GM12878 (cell line): ENCODE data around the gene CBLN2.

ENCODE experiments used
- BCL11A ChIP-seq: IDR thresholded peaks from 2 replicates; pipeline ENCODE4 v1.6.1; 2011; ENCODE audit warnings: low read depth, low read length
- BCLAF1 ChIP-seq: fragments of 450-650 bp; IDR thresholded peaks from 2 replicates; pipeline ENCODE4 v1.6.1; 2017; ENCODE audit warnings: antibody characterized with exemption, mild to moderate bottlenecking, moderate library complexity
- CTCF ChIP-seq, 3 experiments: IDR thresholded peaks in 2 of 3; conservative IDR thresholded peaks in 1 of 3; 2 replicates each; pipeline ENCODE4 v1.5.1; 2011; ENCODE audit warnings: low read depth in 3 of 3, low read length in 3 of 3, mild to moderate bottlenecking in 3 of 3, control low read depth in 2 of 3, moderate library complexity in 2 of 3, inconsistent platforms in 1 of 3, mixed read lengths in 1 of 3; ENCODE audit not compliant: control insufficient read depth in 2 of 3, insufficient read depth in 1 of 3; ENCODE audit errors: extremely low read depth in 1 of 3
- POLR2AphosphoS2 ChIP-seq: IDR thresholded peaks from 2 replicates; pipeline ENCODE4 v1.6.1; 2011; ENCODE audit warnings: low read depth, mild to moderate bottlenecking, low read length, improper control_type of control experiment, moderate library complexity
- USF2 ChIP-seq: IDR thresholded peaks from 2 replicates; pipeline ENCODE4 v1.6.1; 2011; ENCODE audit warnings: low read depth, low read length, improper control_type of control experiment, borderline replicate concordance
- ZNF217 ChIP-seq: fragments of 450-650 bp; IDR thresholded peaks from 2 replicates; pipeline ENCODE4 v1.6.1; 2017; ENCODE audit warnings: antibody characterized with exemption, mild to moderate bottlenecking
- ZSCAN29 ChIP-seq: fragments of 450-650 bp; IDR thresholded peaks from 2 replicates; pipeline ENCODE4 v1.6.1; 2017; ENCODE audit warnings: mild to moderate bottlenecking, moderate library complexity

GRCh38 chr18:72543357-72544055 lies 636 bp downstream of the CBLN2 start:
- TF ChIP-seq BCL11A (no peak), CTCF (IDR thresholded peaks at IDR 0.05 in 2 of 3, conservative IDR thresholded peaks at IDR 0.05 in 1 of 3; ENCODE audit: control insufficient read depth in 2 of 3, extremely low read depth in 1 of 3, insufficient read depth in 1 of 3, low read depth in 3 of 3, low read length in 3 of 3) (no peak), POLR2AphosphoS2 (no peak), ZSCAN29 (no peak), USF2 (no peak), BCLAF1 (no peak), ZNF217 (no peak)
